GM13977 (cell line): ENCODE measurements around the gene RSRC1.

Experiments used
- DNase-seq: peaks from one replicate; pipeline ENCODE4 v3.0.0; 2012; ENCODE audit warnings: low spot score
- CTCF ChIP-seq: IDR thresholded peaks from 2 replicates; pipeline ENCODE4 v1.5.1; 2012; ENCODE audit warnings: mild to moderate bottlenecking, control low read depth; ENCODE audit not compliant: insufficient read depth; ENCODE audit errors: extremely low read depth, missing control alignments
- in situ Hi-C: fragments of 300-500 bp; cut with MboI; formaldehyde crosslinking; loops from one replicate; pipeline ENCODE4 v1.12.0; 2022; ENCODE audit warnings: low sequenced_read_pairs, low pct_unique_long_range_greater_than_20kb, mixed read lengths, inconsistent platforms; ENCODE audit not compliant: unreplicated experiment

The RSRC1 gene

GRCh38 chr3:158264894-158265293 lies 155.0 kb downstream of the RSRC1 start:
- no peak for DNase-seq
- in situ Hi-C loops = no loop called here
- no peak for TF ChIP-seq CTCF

DNA sequence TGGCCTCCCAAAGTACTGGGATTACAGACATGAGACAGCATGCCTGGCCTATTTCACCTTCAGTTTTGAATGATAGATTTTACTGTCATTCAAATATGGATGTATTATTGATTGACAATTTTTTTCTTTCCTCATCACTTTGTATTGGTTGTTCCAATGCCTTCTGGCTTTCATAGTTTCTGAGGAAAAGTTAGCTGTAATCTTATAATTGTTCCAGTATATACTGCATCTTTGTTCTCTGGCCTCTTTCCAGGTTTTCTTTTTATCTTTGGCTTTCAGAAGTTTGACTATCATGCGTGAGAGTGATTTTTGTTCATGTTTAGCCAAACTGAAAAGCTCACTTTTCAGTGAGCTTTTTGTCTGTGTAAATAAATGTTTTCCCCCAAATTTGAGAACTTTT lies 157.1 kb downstream of the RSRC1 start:
- no peak for TF ChIP-seq CTCF
- no peak for DNase-seq

GRCh38 chr3:158269942-158270341 lies 160.1 kb downstream of the RSRC1 start:
- no peak for DNase-seq
- TF ChIP-seq CTCF = no peak
- in situ Hi-C loops = no loop called here

More for the DNA sequence above, 157.1 kb downstream of the RSRC1 start:
- in situ Hi-C loops = no loop called here

DNA sequence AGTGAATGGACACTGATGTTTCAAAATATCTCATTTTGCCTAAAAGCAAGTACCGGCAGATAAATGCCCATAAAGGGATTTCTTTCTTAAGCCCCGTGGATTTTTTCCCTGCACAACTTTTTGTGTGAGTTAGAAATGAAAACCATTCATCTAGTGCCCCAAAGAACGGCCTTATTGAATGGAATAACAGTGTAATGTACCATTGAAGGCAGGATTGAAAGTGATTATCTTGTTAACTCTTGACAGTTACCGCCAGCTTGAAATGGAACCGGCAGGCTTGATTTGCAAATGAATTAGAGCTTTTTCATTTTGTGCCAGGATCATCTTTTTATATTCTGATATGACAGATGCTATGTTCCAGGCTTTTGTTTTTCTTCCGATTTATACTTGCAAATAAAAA lies 162.2 kb downstream of the RSRC1 start:
- in situ Hi-C loops = no loop called here
- TF ChIP-seq CTCF = no peak
- DNase-seq = no peak

DNA sequence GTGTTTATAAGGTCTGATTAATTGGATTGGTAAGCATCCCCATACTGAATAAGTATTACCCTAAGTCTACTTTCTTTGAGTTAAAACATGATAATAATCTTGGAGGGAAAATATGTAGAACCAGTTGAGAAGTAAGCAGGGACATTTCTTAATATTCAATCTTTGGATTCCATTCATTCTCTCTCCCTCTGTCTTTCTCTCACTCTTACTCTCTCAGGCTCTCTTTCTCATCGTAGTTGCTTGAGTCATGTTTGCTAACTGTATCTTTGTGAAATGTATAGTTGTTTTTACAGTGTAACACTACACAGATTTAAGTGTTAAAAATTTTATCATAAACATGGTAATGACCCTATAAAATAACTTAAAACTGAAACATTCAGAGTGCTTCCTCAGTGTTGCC lies 163.8 kb downstream of the RSRC1 start:
- no peak for DNase-seq
- in situ Hi-C loops = no loop called here

GRCh38 chr3:158278187-158278586 lies 168.3 kb downstream of the RSRC1 start:
- no peak for TF ChIP-seq CTCF
- no peak for DNase-seq
- in situ Hi-C loops = no loop called here

More for the DNA sequence above, 163.8 kb downstream of the RSRC1 start:
- no peak for TF ChIP-seq CTCF

DNA sequence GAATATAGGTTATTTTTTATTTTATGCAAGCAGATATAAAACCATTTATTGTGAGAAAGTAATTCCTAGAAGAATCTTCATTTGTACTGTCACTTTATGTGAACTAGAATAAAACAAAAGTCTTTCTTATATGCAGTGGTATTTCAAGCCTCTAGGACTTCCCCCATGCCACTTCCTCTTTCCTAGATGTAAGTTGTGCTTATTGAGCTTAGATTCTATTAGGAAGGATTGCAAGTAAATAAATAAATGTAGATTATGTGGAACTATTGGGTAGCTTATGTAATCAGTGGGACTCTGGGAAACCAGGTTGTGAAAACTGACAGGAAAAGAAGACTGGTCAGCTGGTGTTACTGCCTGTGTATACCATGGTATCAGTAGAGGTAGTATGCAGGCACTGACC lies 169.7 kb downstream of the RSRC1 start:
- TF ChIP-seq CTCF = no peak
- DNase-seq = no peak
- in situ Hi-C loops = no loop called here
